NCI-H2227 (cell line): ENCODE data around the gene SPATA12.
A peak's percentile ranks its signal among the peaks of the same experiment; 100 is the strongest.

Experiments used
- DNase-seq: peaks from one replicate; lab custom pipeline; 2025; ENCODE audit not compliant: unreplicated experiment; lab: John Stamatoyannopoulos, UW

Gene SPATA12

GRCh38 chr3:57110798-57111197, 50.3 kb downstream of the SPATA12 start:
- peak; percentile 70 for DNase-seq

- no peak for DNase-seq
These were observed 51.7 kb downstream of the SPATA12 start for GRCh38 chr3:57112206-57112605.

GRCh38 chr3:57116501-57116900, 56.0 kb downstream of the SPATA12 start:
- DNase-seq = no peak

GRCh38 chr3:57118254-57118653, 57.8 kb downstream of the SPATA12 start:
- DNase-seq = no peak

GRCh38 chr3:57120040-57120439, 59.6 kb downstream of the SPATA12 start:
- peak; percentile 18 for DNase-seq

- peak; percentile 5 for DNase-seq
These were observed 60.1 kb downstream of the SPATA12 start for GRCh38 chr3:57120451-57121174.
